SU-DHL-6 (cell line): Measurements from ENCODE around the gene EAF2.

ENCODE experiments used
- H2AFZ ChIP-seq: fragments of 200-600 bp; sonication (generic); 2 replicates; pipeline ENCODE4 v1.6.1; 2014; ENCODE audit warnings: low read depth, mild to moderate bottlenecking, moderate library complexity, mixed read lengths, antibody characterized with exemption, low read length; ENCODE audit not compliant: severe bottlenecking
- H3F3A ChIP-seq: fragments of 200-600 bp; shearing (Covaris generic); 2 replicates; pipeline ENCODE4 v1.6.0; 2016; ENCODE audit warnings: antibody characterized with exemption, mild to moderate bottlenecking; ENCODE audit not compliant: insufficient read depth
- H3K27ac ChIP-seq: fragments of 200-600 bp; sonication (generic); 2 replicates; pipeline ENCODE4 v1.5.1; 2016; ENCODE audit warnings: low read depth, mild to moderate bottlenecking, low read length, moderate library complexity, mixed read lengths
- H3K27me3 ChIP-seq: fragments of 200-600 bp; sonication (generic), shearing (Covaris generic); 2 replicates; pipeline ENCODE4 v1.6.0; 2014; ENCODE audit warnings: mild to moderate bottlenecking, low read length
- H3K36me3 ChIP-seq: fragments of 200-600 bp; sonication (generic); 2 replicates; pipeline ENCODE4 v1.6.1; 2014; ENCODE audit warnings: mild to moderate bottlenecking, low read length, mixed read lengths
- H3K4me2 ChIP-seq: fragments of 300-600, 200-600 bp; shearing (Covaris generic), sonication (generic); 2 replicates; pipeline ENCODE4 v1.6.0; 2014; ENCODE audit warnings: low read length, low read depth, mild to moderate bottlenecking; ENCODE audit not compliant: poor library complexity, severe bottlenecking
- H3K4me3 ChIP-seq: fragments of 200-600 bp; sonication (generic); 2 replicates; pipeline ENCODE4 v1.5.1; 2014; ENCODE audit warnings: antibody characterized with exemption, low read length, mild to moderate bottlenecking, mixed read lengths; ENCODE audit not compliant: insufficient read depth, poor library complexity, severe bottlenecking
- H3K79me2 ChIP-seq: fragments of 200-600 bp; sonication (generic); 2 replicates; pipeline ENCODE4 v1.6.1; 2014; ENCODE audit warnings: mild to moderate bottlenecking, low read length, moderate library complexity; ENCODE audit not compliant: insufficient read depth
- H3K9ac ChIP-seq: fragments of 200-600 bp; sonication (generic); 2 replicates; pipeline ENCODE4 v1.7.0; 2014; ENCODE audit warnings: mild to moderate bottlenecking, low read length
- H3K9me2 ChIP-seq: fragments of 200-600 bp; sonication (generic); replicated peaks from 2 replicates; pipeline ENCODE4 v1.6.1; 2014; ENCODE audit warnings: low read length; ENCODE audit not compliant: insufficient read depth
- H3K9me3 ChIP-seq: fragments of 200-600 bp; sonication (generic); 2 replicates; pipeline ENCODE4 v1.6.1; 2014; ENCODE audit warnings: low read length, mixed read lengths; ENCODE audit not compliant: insufficient read depth
- H4K20me1 ChIP-seq: fragments of 200-600 bp; sonication (generic); 2 replicates; pipeline ENCODE4 v1.6.1; 2014; ENCODE audit warnings: low read depth, mild to moderate bottlenecking, antibody characterized with exemption, low read length, moderate library complexity, mixed read lengths
- EZH2phosphoT487 ChIP-seq: fragments of 200-600 bp; sonication (generic), shearing (Covaris generic); conservative IDR thresholded peaks from 2 replicates; pipeline ENCODE4 v1.6.1; 2018; ENCODE audit warnings: mild to moderate bottlenecking, antibody characterized with exemption, low read length, moderate library complexity, mixed read lengths
- TF ChIP-seq, protein P1 (sequence below): fragments of 200-600 bp; sonication (generic); IDR thresholded peaks from one replicate; pipeline ENCODE4 v1.5.1; 2017; ENCODE audit warnings: antibody characterized with exemption, mild to moderate bottlenecking, low read length, moderate library complexity; ENCODE audit not compliant: insufficient read depth, poor library complexity, severe bottlenecking

EAF2 gene

DNA sequence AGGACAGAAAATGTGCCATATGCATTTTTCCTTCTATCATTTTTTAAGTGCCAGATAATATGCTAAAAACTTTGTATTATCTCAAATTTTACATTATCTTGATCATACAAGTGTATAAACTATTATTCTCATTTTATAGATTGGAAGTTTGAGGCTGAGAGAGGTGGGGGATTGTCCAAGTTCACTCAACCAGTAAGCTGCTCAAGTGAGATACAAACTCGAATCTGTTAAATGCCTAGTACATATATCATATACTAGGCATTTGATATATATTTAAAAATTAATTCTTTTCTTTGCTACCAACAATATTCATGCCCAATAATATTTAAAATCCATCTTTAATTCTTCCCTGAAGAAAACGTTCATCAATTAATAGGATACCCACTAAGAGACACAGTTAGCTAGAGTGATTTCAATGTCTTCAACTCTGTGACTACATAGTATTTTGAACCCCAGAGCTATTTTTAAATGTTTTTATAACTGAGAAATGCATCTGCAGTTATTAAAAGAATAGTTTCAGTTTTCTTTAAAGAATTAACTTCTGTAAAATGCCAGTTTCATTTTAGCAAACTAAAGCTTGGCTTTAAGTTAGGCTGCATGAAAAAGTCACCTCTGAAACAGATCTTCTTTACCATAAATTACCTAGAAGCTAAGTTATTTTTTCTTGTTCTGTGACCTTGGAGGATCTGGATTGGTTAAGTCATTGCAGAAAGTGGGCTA lies 40.6 kb upstream of the EAF2 start:
- H3K27ac ChIP-seq, result peak overlapping the region; percentile 94
- H3K9me3 ChIP-seq, result no peaks in the 10 kb centered on the region
- H2AFZ ChIP-seq, result no peak overlapping the region
- H3K4me3 ChIP-seq, result peak overlapping the region; percentile 39
- H3K9me2 ChIP-seq, result no peaks in the 10 kb centered on the region
- no peaks in the 10 kb centered on the region for H4K20me1 ChIP-seq
- TF ChIP-seq, protein P1, sequence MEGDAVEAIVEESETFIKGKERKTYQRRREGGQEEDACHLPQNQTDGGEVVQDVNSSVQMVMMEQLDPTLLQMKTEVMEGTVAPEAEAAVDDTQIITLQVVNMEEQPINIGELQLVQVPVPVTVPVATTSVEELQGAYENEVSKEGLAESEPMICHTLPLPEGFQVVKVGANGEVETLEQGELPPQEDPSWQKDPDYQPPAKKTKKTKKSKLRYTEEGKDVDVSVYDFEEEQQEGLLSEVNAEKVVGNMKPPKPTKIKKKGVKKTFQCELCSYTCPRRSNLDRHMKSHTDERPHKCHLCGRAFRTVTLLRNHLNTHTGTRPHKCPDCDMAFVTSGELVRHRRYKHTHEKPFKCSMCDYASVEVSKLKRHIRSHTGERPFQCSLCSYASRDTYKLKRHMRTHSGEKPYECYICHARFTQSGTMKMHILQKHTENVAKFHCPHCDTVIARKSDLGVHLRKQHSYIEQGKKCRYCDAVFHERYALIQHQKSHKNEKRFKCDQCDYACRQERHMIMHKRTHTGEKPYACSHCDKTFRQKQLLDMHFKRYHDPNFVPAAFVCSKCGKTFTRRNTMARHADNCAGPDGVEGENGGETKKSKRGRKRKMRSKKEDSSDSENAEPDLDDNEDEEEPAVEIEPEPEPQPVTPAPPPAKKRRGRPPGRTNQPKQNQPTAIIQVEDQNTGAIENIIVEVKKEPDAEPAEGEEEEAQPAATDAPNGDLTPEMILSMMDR, result no peak
- no peak for TF ChIP-seq EZH2phosphoT487
- no peaks in the 10 kb centered on the region for H3K27me3 ChIP-seq
- H3K79me2 ChIP-seq, result peaks cover 17% of the 10 kb centered on the region; the same call in 1 of the 2 replicates
- H3K4me2 ChIP-seq, result peak overlapping the region; percentile 89
- H3K9ac ChIP-seq, result peak overlapping the region; percentile 44
- H3K36me3 ChIP-seq, result peaks cover 39% of the 10 kb centered on the region
- H3F3A ChIP-seq, result peaks cover 52% of the 10 kb centered on the region

DNA sequence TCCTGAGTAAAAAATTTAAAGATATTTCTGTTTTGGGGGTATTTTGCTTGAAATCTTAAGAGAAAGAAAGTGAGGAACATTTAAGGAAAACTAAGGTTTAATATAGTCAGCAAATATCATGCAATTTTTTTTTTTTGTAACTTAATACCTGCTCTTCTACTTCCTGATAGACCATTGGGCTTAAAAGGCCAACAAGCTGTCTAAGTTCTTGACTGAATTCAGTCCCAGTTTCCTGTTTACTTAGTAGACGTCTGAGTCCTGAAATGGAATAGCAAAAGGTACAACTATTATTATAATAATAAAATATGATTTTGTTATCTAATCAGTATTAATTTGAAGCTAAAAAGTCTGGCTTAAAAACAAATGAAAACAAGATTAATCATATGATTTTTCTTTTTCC lies 38.0 kb upstream of the EAF2 start:
- no peaks in the 10 kb centered on the region for H3K9me3 ChIP-seq
- peaks cover 33% of the 10 kb centered on the region for H3K36me3 ChIP-seq
- no peak for TF ChIP-seq EZH2phosphoT487
- TF ChIP-seq, protein P1, result no peak
- peaks cover 71% of the 10 kb centered on the region for H3F3A ChIP-seq
- no peaks in the 10 kb centered on the region for H3K27me3 ChIP-seq
- H3K79me2 ChIP-seq, result peaks cover 17% of the 10 kb centered on the region; the same call in 1 of the 2 replicates
- H3K4me3 ChIP-seq, result no peak overlapping the region
- H3K4me2 ChIP-seq, result peak overlapping the region; percentile 89
- H3K9ac ChIP-seq, result no peak overlapping the region
- H3K9me2 ChIP-seq, result no peaks in the 10 kb centered on the region
- peak overlapping the region; percentile 94; the same call in 1 of the 2 replicates for H3K27ac ChIP-seq
- H2AFZ ChIP-seq, result no peak overlapping the region
- H4K20me1 ChIP-seq, result no peaks in the 10 kb centered on the region

DNA sequence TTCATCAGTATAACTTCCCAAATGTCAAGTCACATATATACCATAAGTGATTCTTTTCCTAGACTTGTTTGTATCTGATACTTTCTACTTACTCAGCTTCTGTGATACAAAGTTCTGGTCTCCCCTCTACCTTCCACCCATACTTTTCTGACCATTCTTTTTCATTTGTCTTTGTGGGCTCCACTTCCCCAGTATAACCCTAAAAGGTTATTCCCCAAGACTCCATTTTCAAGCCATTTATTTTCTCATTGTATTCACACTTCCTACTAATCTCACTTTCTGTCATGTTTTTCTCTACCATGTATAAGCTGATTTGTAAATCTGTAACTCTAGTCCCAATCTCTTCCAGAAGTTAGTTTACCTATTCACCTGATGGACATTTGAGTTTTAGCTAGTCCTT lies 34.1 kb upstream of the EAF2 start:
- H3K79me2 ChIP-seq, result 0 out of 2 replicates have a peak, but pooled peaks cover 9% of the 10 kb centered on the region
- TF ChIP-seq EZH2phosphoT487, result no peak
- TF ChIP-seq, protein P1, result no peak
- H3K9me2 ChIP-seq, result no peaks in the 10 kb centered on the region
- H3K4me3 ChIP-seq, result no peak overlapping the region
- H3K27ac ChIP-seq, result peak overlapping the region; percentile 46
- no peak overlapping the region for H3K4me2 ChIP-seq
- peaks cover 54% of the 10 kb centered on the region for H3F3A ChIP-seq
- H2AFZ ChIP-seq, result no peak overlapping the region
- no peaks in the 10 kb centered on the region for H3K27me3 ChIP-seq
- H3K9me3 ChIP-seq, result no peaks in the 10 kb centered on the region
- no peak overlapping the region for H3K9ac ChIP-seq
- H3K36me3 ChIP-seq, result peaks cover 54% of the 10 kb centered on the region
- H4K20me1 ChIP-seq, result no peaks in the 10 kb centered on the region
